Fibroblast of gingiva (primary cell): ENCODE results near the gene EFEMP2.

Source experiments
- DNase-seq: peaks from one replicate; pipeline ENCODE4 v3.0.0-alpha.2; 2011; ENCODE audit warnings: low read depth

The EFEMP2 gene

DNA sequence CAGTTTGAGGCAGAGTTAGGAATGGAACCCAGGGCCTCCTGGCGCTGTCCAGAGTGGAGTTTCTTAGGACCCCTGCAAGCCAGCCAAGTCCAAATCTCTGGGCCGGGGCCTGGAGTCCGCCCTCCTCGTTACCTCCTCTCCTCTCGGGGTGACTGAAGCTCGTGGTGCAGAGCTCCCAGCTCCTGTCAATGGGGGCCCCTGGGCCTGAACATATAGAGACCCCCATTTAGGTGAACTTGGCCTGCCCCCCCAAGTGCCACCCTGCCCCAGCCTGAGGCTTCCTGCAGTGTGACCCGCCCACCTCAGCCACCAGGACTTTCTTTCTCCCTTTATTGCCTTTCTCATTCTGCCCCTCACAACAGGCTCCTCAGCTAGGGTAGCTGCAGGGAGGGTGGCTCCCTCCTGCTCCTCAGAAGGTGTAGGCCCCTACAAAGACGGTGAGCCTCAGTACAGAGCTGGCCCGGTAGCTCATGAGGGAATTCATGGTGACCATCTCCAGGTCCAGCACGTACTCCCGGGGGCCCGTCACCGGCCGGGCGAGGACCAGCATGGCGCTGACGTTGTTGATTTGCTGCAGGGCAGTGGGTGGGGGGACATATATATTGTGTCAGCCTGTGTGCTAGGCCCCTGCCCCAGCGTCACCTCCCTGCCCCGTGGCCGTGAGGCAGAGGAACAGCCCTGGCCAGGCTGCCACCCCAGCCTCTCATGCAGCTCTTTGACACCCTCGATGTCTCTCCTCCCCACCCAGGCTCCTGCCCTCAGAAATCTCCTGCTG lies 5.9 kb downstream of the EFEMP2 start:
- DNase-seq, result no peak

DNA sequence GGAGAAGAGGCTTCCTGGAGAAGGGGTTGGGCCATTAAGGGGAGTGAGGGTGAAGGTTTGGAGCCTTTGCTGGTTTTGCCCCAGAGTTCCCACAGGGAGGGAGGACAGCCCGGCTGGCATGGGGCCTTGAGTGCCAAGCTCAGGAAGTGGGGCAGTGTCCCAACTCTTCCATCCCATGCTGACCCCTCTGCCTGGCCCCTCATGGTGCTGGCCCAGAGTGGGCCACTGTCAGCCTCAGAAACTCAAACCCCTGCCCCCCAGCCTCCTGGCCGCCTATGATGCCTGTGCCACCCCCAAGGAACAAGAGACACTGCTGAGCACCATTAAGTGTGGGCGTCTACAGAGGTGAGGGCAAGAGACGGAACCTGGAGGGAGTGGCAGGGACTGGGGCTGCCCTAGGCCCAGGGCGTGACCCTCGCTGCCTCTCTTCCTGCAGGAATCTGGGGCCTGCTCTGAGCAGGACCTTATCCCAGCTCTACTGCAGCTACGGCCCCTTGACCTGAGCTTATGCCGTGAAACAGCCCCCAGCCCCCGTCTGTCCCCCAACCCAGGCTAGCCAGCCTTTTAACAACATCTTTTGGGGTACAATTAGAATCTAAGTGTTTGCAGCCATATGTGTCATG lies 6.9 kb downstream of the EFEMP2 start:
- DNase-seq, result no peak

DNA sequence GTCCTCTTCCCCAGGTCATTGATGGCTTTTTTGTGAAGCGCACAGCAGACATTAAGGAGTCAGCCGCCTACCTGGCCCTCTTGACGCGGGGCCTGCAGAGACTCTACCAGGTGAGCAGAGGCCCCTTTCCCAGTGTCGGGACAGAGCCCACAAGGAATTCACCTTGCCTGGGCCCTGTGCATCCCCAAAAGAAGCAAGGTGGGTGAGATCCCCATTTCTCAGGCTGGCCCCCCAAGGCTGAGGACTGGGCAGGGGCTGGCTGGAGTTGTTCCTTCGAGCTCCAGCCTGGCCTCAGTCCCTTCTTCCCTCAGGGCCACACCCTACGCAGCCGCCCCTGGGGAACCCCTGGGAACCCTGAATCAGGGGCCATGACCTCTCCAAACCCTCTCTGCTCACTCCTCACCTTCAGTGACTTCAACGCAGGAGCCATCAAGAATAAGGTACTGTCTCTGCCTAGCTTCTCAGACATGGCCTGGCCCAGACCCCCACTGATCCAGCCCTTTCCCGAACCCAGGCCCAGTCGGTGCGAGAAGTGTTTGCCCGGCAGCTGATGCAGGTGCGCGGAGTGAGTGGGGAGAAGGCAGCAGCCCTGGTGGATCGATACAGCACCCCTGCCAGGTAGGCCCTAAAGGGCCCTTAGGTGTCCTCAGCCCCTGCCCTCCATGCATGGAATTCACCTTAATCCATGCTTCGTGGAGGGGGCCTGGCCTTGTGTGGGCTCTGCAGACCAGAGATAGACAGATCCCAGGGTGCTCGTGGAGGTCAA lies 7.7 kb downstream of the EFEMP2 start:
- DNase-seq, result no peak

DNA sequence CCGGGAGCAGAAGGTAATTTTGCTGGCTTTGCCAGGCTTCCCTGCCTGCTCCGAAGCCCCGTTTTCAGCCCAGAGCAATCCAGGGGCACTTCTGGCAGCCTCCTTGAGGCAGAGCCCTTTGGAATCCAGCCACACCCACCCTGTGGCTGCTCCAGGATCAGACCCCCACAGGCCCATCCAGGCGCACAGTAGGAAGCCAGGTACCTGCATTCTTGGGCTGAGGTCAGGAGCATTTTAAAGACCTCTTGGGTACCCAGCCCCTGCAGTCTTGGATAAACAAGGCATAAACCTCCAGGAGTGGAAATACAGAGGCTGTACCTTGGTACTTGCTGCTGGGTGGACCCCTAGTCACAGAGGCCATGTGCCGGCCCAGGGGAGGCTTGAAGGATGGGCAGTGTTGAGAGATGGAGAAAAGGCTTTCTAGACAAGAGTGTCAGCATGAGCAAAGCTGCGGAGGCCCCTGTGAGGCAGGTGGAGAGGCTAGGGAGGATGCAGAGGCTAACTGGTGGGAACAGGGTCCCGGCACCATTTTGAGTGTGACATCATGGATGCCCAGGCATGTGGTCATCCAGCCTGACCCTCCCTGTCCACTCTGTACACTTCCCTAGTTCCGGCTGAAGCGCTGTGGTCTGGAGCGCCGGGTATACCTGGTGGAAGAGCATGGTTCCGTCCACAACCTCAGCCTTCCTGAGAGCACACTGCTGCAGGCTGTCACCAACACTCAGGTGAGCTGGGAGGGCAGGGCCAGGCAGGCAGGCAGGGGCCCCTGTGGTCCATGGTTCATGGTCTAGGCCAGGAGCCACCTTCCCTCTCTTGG lies 8.5 kb downstream of the EFEMP2 start:
- DNase-seq, result no peak

DNA sequence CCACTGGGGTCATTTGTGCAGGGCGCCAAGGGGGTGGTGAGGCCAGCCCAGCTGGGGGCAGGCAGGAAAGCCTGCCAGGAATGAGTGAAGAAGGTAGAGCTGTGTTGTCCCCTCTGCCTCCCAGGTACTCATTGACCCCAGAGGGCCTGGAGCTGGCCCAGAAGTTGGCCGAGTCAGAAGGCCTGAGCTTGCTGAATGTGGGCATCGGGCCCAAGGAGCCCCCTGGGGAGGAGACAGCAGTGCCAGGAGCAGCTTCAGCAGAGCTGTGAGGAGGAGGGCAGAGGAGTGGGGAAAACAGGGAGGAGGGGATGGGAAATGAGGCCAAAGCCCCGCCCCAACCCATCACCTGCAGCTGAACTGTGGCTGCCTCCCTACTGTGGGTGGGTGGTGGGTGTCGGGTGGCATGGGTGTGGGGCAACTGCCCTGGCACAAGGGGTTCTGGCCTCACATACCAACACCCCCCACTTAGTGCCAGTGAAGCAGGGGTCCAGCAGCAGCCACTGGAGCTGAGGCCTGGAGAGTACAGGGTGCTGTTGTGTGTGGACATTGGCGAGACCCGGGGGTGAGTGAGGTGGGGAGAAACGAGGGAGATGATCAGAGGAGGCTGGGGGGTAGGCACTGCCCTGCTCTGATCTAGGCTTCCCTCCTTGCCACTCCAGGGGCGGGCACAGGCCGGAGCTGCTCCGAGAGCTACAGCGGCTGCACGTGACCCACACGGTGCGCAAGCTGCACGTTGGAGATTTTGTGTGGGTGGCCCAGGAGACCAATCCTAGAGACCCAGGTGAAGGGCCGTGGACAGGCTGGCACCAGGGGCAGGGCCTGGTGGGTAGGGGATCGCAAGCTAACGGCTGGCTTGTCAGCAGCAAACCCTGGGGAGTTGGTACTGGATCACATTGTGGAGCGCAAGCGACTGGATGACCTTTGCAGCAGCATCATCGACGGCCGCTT lies 9.4 kb downstream of the EFEMP2 start:
- DNase-seq, result no peak

DNA sequence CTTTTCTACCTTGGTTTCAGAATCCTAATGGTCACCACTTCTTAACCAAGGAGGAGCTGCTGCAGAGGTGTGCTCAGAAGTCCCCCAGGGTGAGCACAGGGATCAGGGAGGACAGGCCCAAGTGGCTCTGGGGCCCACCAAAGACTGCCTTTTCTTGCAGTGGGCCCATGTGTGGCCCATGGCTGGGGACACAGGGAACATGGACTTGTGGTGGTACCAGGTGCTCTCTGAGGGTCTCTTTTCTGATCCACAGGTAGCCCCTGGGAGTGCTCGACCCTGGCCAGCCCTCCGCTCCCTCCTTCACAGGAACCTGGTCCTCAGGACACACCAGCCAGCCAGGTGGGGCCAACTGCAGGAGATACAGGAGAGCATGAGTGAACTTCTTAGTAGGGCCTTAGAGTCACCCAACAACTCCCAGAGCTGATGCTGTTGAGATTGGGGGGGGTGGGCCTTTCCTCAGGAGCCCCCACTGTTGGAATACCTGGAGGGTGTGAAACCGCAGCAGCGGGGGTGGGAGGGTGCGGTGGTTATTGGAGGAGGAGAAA lies 10.3 kb downstream of the EFEMP2 start:
- no peak for DNase-seq

DNA sequence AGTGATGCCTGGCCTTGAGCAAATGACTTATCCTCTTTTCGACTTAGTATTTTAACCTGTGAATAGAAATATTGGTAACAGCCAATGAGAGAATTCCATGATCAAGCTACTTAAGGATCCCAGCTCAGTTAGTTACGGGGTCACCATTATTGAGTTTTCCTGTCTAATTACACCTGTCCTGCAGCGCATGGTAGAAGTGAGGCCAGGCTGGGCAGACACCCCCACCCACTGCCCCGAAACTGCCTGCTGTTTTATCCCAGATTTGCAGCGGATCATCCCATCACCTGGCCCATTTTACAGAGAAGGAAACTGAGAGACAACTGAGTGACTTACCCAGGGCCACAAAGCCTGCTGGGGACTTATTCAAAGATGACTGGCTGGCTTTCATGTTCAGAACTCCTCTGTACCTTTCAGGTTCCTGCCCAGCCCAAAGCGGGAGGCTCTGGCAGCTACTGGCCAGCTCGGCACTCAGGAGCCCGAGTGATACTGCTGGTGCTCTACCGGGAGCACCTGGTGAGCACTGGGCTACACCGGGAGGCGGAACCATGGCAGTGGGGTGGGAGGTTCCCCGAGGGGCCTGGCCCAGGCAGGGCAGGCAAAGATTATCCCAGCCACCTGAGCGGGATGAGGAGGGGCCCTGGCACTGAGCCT lies 10.9 kb downstream of the EFEMP2 start:
- no peak for DNase-seq

DNA sequence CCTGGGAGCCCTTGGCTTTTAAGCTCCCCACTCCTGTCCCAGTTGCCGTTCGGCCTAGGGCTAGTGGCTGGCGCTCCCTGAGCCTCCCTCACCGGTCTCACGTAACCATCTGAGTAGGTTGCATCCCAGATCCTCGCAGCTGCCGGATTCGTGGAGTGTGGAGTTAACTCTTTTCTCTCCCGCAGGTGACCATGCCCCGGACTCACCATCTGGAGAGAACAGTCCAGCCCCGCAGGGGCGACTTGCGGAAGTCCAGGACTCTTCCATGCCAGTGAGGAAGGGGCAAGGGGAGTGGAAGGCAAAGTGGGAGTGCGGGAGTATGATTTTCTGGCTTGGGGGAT lies 11.5 kb downstream of the EFEMP2 start:
- DNase-seq, result no peak

DNA sequence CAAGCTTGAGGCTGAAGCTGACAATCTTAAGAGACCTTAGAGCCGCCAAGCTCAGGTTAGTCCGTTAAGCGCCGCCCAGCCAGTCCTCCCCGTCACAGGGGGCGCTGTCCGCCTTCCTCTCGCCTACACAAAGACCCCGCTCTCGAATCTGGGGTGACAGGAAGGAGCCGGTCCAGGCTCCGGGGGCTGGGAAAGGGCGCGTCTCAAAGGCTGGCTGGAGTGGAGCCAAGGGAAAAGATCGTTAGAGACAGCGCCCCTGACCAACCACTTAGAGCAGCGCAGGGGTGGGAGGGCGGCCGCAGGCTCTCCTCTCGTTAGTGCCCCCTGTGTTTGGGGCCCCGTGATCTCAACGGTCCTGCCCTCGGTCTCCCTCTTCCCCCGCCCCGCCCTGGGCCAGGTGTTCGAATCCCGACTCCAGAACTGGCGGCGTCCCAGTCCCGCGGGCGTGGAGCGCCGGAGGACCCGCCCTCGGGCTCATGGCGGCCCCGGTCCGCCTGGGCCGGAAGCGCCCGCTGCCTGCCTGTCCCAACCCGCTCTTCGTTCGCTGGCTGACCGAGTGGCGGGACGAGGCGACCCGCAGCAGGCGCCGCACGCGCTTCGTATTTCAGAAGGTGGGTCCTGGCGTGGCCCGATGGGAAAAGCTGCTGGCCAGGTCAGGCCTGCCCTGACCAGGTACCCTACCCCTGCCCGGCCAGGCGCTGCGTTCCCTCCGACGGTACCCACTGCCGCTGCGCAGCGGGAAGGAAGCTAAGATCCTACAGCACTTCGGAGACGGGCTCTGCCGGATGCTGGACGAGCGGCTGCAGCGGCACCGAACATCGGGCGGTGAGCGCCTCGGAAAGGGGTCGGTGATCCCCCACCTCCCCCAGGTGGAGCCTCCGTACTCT lies 12.1 kb downstream of the EFEMP2 start, which contains the start of gene MUS81:
Gene MUS81, plus strand, starts transcription at position 156 of the 887 bp plus-strand sequence. Its CDS starts 321 bp downstream, at position 477.
- peak; percentile 98 for DNase-seq

DNA sequence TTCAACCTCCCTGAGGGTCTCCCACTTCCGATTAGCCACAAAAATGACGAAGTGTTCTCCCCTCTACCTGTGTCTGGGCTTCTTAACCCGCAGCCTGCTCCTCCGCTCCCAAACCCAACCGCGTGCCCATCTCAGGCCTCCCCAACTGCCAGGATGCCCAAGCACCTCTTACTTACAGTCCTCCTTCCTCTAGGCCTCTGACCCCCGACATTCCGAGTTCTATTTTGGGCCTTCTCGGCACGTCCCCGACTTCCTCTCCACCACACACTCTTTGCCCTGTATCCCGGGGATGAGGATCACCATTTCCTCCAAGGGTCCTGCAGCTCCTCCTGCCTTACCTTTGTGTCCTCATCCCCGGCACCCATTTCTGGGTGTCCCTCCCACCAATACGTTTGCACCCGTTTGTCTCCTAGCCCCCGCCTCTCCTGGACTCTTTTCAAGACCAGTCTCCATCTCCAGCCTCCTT lies 12.8 kb downstream of the EFEMP2 start:
- DNase-seq, result no peak

DNA sequence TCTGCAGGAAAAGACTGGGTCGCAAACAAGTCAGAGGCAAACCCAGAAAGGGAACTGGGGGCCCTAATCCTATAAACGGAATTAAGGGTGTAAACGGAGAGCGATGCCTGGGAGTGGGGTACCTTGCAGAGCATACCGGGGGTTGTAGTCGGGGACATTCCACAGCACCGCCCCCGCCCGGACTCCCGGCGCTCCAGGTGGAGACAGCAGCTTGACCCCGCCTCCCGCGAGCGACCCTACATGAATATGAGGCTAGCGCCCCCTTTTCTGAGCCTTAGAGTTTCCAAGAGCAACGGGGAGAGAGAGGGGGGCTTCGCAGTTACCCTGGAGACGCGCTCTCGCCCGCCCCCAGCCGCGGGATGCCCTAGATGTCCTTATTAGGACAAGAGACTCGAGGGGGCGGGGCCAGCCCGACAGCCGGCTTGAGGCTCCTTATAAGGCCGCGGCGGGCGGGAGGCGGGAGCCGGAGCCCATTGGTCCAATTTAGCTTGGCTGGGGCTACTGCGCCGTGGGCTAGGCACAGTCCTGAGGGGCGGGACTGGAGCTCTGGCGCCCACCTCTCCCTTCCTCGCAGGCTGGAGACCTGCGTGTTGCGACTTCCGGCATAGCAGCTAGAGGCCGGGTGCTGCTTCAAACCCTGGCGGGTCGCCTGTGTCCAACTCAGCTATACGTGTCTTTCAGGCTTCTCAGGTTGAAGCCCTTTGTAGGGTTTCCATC lies 13.3 kb downstream of the EFEMP2 start:
- DNase-seq, result peak; percentile 98

DNA sequence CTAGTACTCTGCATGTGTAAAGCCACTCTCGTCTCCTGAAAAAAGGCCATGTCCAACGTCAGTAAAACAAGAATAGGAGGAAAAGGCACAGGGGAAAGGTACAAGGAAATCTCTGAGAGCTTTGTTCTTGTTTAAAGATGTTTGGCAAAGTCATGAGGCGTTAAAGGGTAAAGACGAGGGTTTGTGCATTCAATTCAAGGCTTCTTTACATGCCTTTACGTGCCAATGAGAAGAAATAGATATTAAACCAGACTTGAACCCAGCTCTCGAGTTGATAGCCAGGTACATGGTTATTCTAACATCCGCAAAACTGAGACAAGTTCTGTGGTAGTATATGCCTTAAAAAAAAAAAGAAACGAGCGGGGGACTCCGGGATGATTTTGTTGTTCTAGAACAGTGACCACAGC lies 13.9 kb downstream of the EFEMP2 start:
- DNase-seq, result peak; percentile 0

DNA sequence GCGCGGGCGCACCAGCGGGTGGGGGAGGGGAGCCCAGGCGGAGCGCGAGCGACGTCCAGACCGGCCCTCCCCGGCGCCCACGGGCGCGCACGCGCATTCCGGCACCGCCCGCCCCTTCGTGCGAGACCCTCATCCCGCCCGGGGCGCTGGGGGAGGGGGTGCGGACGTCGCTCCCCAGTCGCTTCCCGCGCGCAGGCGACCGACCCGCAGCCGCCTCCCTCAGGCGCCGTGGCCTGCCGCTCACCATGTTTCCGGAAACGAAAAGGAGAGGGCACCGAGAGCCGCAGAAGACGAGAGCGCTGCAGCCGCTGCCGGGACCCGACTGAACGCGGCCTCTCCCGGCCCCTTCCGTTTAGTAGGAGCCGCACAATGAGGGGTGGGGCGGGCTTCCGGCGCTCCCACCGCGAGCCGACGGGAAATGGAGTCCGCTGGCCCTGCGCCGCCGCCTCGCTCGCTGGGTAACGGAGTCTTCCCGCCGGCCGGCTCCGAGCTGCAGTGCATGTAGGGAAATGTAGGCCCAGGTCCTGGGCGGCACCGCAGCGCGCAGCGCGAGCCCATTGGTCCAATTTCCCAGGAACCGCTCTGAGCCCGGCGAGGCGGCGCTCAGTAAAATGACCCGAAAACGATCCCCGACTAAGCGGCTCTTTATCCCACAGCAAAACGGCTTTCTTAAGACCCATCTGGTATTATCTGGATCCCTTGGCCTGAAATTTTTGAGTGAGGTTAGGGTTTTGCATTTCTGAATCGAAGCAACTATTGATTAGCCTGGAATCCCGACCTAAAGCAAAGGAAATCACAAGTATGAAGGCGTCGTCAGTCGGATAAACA lies 14.5 kb downstream of the EFEMP2 start, which contains the start of gene CFL1:
Gene CFL1, minus strand, starts transcription at position 328 of the 828 bp plus-strand sequence. Its CDS starts 81 bp downstream, at position 247.
- DNase-seq, result peak; percentile 98

DNA sequence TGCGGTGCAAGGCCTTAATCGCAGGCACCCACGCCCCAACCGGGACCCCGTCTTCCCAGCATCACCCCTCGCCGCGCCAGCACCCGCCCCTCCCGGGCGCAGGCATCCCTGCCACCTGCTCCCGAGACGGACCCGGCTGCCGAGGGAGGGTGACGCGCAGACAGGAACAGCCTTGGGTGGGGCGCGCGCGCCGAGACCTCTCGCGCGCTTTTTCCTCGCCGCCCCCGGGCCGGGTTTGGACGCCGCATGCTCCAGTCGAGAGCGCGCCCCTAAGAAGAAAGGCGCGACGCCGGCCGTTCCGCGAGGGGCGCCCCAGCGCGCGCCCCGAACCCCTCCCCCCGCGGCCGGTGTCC lies 15.1 kb downstream of the EFEMP2 start:
- no peak for DNase-seq

DNA sequence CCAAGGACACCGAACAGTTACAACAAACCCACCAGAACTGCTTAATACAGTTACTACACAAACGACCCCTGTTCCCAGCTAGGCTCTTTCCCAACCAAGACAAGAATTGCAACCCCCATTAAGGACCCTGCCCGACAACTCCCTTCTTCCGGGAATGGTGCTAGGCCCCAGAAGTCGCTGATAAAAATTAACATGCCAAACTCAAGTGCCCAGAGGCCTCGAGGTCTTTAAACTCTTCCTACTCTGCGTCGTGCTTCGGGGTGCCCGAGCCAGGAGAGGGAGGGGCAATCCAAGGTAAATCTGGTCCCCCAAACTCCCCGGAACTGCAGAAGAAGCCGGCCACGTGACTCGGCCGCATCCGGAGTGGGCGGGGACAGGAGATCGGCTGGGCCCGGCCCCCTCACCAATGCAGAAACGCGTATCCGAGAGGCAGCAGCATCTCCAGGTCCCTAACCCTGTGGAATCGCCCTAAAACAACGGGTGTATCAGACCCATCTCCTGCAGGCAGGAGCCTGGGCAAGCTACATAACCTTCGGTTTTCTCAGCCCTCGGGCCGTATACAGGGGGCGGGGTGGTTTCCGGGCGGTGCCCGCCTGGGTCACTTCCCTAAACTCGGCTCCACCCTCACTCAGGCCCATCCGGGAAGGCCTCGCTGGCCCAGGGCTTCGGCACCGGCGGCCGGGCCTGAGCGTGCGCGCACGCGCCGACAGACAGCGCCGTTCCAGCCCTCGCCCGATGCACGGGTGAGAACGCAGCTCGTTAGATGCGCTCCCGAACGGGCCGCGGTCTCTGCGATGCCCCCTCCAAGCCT lies 15.7 kb downstream of the EFEMP2 start:
- DNase-seq, result peak; percentile 67

DNA sequence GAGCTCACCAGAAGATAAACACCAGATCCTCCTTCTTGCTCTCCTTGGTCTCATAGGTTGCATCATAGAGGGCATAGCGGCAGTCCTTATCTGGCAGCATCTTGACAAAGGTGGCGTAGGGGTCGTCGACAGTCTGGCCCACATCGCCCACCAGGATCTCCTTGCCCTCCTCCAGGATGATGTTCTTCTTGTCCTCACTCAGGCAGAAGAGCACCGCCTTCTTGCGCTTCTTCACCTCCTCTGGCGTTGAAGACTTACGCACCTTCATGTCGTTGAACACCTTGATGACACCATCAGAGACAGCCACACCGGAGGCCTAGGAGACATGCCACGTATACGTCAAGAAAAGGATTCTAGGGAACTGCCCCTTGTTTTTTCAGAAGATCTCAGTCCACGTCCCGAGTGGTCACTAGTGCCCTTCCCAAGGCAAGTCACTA lies 16.7 kb downstream of the EFEMP2 start:
- DNase-seq, result no peak
